Upper lobe of right lung (tissue), 1 donor: ENCODE measurements around the gene PRSS27. TPM values are rescaled to one million over a fixed set of nuclear protein-coding genes. Genes with fewer than 3 reads are reported as not detected.

ENCODE experiments used
- ATAC-seq: fragments of 200-7000 bp; cut with Tn5 transposase; one replicate; pipeline ENCODE4 v1.9.1; 2020; ENCODE audit warnings: mild to moderate bottlenecking, moderate library complexity
- DNase-seq: peaks from one replicate; pipeline ENCODE4 v3.0.0-alpha.2; 2020
- H3K27ac ChIP-seq: fragments of 200-600 bp; one replicate; pipeline ENCODE4 v1.8.0; 2022
- H3K27me3 ChIP-seq: fragments of 200-600 bp; one replicate; pipeline ENCODE4 v1.8.0; 2022; ENCODE audit warnings: mild to moderate bottlenecking
- H3K36me3 ChIP-seq: fragments of 200-600 bp; one replicate; pipeline ENCODE4 v1.8.0; 2022
- H3K4me1 ChIP-seq: fragments of 200-600 bp; one replicate; pipeline ENCODE4 v1.8.0; 2022
- H3K4me3 ChIP-seq: fragments of 200-600 bp; one replicate; pipeline ENCODE4 v1.8.0; 2022; ENCODE audit warnings: mild to moderate bottlenecking
- H3K9me3 ChIP-seq: fragments of 200-600 bp; one replicate; pipeline ENCODE4 v1.8.0; 2022
- intact Hi-C: fragments of 100-400 bp; cut with DNase I; formaldehyde crosslinking; loops from one replicate; pipeline ENCODE4 v1.11.0; 2022
- total RNA-seq: library from RNA; stranded (reverse); fragmentation: NEBNext Ultra II Directional; extraction: Animal tissue kit (Norgen Biotek cat#: 25700); gene quantifications from one replicate; pipeline ENCODE4 v1.2.1, GENCODE V29; 2021
- TF ChIP-seq, protein P1 (sequence below): fragments of 200-600 bp; IDR thresholded peaks from one replicate; pipeline ENCODE4 v1.8.0; 2022; ENCODE audit warnings: antibody characterized with exemption
- donor health status: DM: no; HTN: yes; CAD: no; lungs with severe emphysema.

The PRSS27 gene
- total RNA-seq, 1 donor from 2014 or later: 0.81 TPM

DNA sequence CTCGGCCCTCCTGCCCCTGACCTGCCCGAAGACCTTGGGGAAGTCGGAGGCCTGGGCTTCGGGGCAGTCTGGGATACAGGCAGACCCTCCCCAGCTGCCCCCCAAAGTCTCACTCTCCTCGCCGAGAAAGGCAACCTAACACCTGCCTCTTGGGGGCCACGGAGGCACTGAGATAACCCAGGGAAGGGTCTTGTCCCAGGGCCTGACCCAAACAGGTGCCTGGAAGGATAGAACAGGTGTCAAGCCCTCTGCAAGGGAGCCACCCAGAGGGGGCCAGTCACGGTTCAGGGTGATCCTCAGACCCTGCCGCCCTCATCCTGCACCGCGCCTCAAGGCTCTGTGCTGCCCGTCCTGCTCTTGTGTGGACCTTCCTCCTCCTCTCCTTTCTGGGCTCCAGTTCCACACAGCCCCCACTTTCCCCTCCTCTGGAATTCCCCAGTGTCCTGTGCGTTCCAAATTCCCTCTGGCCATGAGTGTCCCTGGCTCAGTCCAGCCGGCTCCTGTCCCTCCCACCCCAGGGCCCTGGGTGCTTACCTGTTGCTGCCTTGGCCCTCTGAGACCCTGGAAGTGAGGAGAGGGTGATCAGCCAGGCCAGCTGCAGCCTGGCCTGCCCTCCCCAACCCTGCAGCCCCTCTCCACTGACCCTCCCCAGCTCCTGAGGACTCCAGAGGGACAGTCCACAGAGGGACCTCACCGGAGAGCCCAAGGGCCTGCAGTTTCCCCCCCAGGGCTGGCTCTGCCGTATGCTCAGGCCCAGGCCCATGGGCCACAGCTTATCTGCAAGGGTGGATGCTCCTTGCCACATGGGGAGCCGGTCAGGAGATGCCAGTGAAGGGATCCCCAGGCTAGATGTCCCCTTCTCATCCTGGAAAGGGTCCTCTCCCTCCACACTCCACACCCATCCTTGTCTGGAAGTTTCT, 3.8 kb downstream of the PRSS27 start:
- TF ChIP-seq, protein P1, sequence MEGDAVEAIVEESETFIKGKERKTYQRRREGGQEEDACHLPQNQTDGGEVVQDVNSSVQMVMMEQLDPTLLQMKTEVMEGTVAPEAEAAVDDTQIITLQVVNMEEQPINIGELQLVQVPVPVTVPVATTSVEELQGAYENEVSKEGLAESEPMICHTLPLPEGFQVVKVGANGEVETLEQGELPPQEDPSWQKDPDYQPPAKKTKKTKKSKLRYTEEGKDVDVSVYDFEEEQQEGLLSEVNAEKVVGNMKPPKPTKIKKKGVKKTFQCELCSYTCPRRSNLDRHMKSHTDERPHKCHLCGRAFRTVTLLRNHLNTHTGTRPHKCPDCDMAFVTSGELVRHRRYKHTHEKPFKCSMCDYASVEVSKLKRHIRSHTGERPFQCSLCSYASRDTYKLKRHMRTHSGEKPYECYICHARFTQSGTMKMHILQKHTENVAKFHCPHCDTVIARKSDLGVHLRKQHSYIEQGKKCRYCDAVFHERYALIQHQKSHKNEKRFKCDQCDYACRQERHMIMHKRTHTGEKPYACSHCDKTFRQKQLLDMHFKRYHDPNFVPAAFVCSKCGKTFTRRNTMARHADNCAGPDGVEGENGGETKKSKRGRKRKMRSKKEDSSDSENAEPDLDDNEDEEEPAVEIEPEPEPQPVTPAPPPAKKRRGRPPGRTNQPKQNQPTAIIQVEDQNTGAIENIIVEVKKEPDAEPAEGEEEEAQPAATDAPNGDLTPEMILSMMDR: no peak
- Histone ChIP-seq H3K36me3 (no peaks in the 10 kb centered on the region), H3K27ac (no peak overlapping the region), H3K27me3 (no peaks in the 10 kb centered on the region), H3K4me1 (peaks cover 11% of the 10 kb centered on the region), H3K9me3 (no peaks in the 10 kb centered on the region), H3K4me3 (no peak overlapping the region)
- ATAC-seq (no peak), DNase-seq (no peak)
- intact Hi-C loops: no loop called here

DNA sequence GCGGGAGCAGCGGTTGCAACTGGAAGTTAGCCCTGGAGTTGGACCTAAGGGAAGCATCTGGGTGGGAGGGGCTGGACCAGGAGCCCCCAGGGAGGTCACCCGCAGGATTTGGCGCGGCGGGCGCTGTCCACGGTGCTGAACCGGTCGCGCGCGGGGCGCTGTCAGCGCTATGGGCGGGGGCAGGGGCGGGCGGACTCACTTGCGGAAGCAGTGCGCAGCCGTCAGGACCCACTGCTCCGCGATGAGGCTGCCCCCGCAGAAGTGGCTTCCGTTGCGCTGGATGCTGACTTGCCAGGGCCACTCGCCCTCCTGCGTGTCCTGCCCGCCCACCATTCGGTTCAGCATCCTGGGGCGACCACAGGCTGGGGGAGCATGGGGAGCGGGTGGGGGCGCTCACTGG, 4.5 kb downstream of the PRSS27 start:
- intact Hi-C loops: no loop called here
- TF ChIP-seq, protein P1: no peak
- ATAC-seq: peak; percentile 70
- no peak overlapping the region for H3K4me3 ChIP-seq
- no peaks in the 10 kb centered on the region for H3K9me3 ChIP-seq
- H3K36me3 ChIP-seq: no peaks in the 10 kb centered on the region
- H3K4me1 ChIP-seq: peaks cover 11% of the 10 kb centered on the region
- H3K27me3 ChIP-seq: no peaks in the 10 kb centered on the region
- no peak overlapping the region for H3K27ac ChIP-seq
- DNase-seq: peak; percentile 83

DNA sequence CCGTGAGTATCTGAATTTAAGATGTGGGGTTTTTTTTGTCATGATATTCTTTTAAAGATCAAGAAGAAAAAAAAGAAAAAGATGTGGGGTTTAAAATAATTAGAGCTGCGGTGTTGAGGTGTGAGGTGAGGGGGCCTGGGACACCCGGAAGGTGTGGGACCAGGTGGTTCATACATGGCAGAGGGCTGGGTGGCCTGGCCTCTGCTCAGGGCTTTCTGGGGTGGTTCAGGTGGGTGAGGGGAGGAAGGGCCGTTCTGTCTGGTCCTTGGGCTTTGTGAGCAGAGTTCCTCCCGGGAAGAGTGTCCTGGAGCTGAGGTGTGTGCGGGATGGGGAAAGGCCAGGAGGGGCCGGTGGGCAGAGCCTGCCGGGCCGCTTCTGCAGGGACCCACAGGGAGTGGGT, 5.0 kb downstream of the PRSS27 start:
- intact Hi-C loops: no loop called here

DNA sequence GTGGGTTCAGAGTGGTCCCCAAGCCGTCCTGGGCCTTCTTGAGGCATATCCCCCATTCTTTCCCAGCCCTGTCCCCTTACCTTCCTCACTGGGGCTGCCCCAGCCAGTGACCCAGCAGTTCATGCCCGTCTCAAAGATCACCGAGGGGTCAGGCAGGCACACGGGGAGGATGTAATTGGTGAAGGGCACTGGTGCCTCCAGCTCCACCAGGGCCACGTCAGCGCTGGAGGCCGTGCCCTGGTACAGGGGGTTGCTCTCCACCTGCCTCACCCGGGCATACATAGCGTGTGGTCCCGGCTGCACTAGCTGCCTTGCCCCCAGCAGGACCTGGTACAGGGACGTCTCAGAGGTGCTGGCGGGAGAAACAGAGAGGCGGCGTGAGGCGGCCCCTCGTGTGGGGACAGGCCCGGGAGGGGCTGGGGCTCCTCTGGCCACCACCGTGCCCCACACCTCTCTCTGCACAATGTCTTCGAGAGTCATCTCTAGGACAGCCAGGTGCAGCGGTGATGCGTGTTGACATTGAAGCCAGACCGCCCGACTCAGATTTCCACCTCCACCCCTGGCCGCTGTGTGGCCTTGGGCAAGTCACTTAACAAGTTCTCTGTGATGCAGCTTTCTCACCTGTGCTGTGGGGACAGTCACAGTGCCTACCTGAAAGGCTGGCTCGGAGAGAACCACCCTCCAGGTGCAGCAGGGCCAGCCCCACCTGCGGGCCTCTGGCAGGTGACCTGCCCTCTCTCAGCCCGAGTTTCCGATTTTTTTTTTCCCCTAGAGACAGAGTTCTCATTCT, 5.8 kb downstream of the PRSS27 start:
- peaks cover 9% of the 10 kb centered on the region for H3K36me3 ChIP-seq
- intact Hi-C loops: no loop called here
- no peak for DNase-seq

More for the DNA sequence above, 5.0 kb downstream of the PRSS27 start:
- Histone ChIP-seq H3K27me3 (no peaks in the 10 kb centered on the region), H3K9me3 (no peaks in the 10 kb centered on the region), H3K36me3 (no peaks in the 10 kb centered on the region), H3K4me1 (peaks cover 6% of the 10 kb centered on the region), H3K27ac (no peak overlapping the region), H3K4me3 (no peak overlapping the region)
- TF ChIP-seq, protein P1: no peak
- ATAC-seq (no peak), DNase-seq (no peak)

DNA sequence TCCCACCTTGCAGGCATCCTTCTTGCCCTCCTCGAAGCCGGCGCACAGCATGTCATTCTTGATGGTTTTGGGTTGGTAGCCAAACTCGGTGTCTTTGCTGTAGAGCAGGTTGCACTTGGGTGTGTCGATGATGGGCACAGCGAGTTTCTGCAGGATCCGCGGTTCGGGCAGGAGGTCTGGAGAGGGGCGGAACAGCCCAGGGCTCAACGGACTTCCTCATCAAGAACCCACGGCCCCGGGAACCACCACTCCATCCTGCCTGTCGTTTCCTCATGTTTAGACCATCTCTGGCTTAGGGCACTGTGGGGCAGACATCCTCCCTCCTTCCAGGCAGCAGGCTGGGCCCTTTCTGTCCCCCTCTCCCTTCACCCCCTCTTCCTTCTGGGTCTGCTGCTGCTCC, 6.5 kb downstream of the PRSS27 start:
- ATAC-seq (no peak), DNase-seq (no peak)
- intact Hi-C loops: no loop called here
- H3K4me1 ChIP-seq: no peaks in the 10 kb centered on the region
- TF ChIP-seq, protein P1: no peak
- no peaks in the 10 kb centered on the region for H3K27me3 ChIP-seq
- no peaks in the 10 kb centered on the region for H3K9me3 ChIP-seq
- H3K27ac ChIP-seq: no peak overlapping the region
- no peak overlapping the region for H3K4me3 ChIP-seq
- H3K36me3 ChIP-seq: peaks cover 15% of the 10 kb centered on the region

More for the DNA sequence above, 5.8 kb downstream of the PRSS27 start:
- Histone ChIP-seq H3K4me1 (no peaks in the 10 kb centered on the region), H3K27ac (no peak overlapping the region), H3K9me3 (no peaks in the 10 kb centered on the region), H3K4me3 (no peak overlapping the region), H3K27me3 (no peaks in the 10 kb centered on the region)
- no peak for ATAC-seq
- TF ChIP-seq, protein P1: no peak
